Parathyroid adenoma (tissue), 2 donors: ENCODE results near the gene ARMC2.

Source experiments
- H2AFZ ChIP-seq: fragments of 300-600 bp; sonication (generic); one replicate; pipeline ENCODE4 v1.7.0; 2017; ENCODE audit warnings: antibody characterized with exemption, mild to moderate bottlenecking
- H3K27ac ChIP-seq: fragments of 300-600 bp; sonication (generic); one replicate; pipeline ENCODE4 v1.7.0; 2017
- H3K27me3 ChIP-seq: fragments of 300-600 bp; sonication (generic); one replicate; pipeline ENCODE4 v1.7.0; 2017; ENCODE audit warnings: low read length; ENCODE audit not compliant: control insufficient read depth, insufficient read depth
- H3K36me3 ChIP-seq: fragments of 300-600 bp; sonication (generic); one replicate; pipeline ENCODE4 v1.7.0; 2017; ENCODE audit warnings: low read length; ENCODE audit not compliant: control insufficient read depth, insufficient read depth
- H3K4me1 ChIP-seq: fragments of 300-600 bp; sonication (generic); one replicate; pipeline ENCODE4 v1.7.0; 2017; ENCODE audit warnings: control low read depth
- H3K4me2 ChIP-seq: fragments of 300-600 bp; sonication (generic); one replicate; pipeline ENCODE4 v1.7.0; 2017; ENCODE audit warnings: low read length
- H3K4me3 ChIP-seq: fragments of 300-600 bp; sonication (generic); one replicate; pipeline ENCODE4 v1.7.0; 2017; ENCODE audit warnings: low read depth, low read length
- H3K79me2 ChIP-seq: fragments of 300-600 bp; sonication (generic); one replicate; pipeline ENCODE4 v1.7.0; 2017; ENCODE audit warnings: control low read depth
- H3K9ac ChIP-seq: fragments of 300-600 bp; sonication (generic); one replicate; pipeline ENCODE4 v1.7.0; 2017; ENCODE audit warnings: mild to moderate bottlenecking
- H3K9me3 ChIP-seq: fragments of 300-600 bp; sonication (generic); one replicate; pipeline ENCODE4 v1.7.0; 2017; ENCODE audit warnings: low read length; ENCODE audit not compliant: control insufficient read depth
- CTCF ChIP-seq: fragments of 300-600 bp; sonication (generic); IDR thresholded peaks from one replicate; pipeline ENCODE4 v1.7.0; 2017; ENCODE audit warnings: antibody characterized with exemption, mild to moderate bottlenecking
- donor health status: primary hyperparathyroidism.

Gene ARMC2

GRCh38 chr6:108942556-108943492 lies 94.6 kb downstream of the ARMC2 start:
- Histone ChIP-seq H3K4me1 (peaks cover 59% of the 10 kb centered on the region), H3K27ac (peak overlapping the region; percentile 97)

GRCh38 chr6:108944071-108944470 lies 95.8 kb downstream of the ARMC2 start:
- Histone ChIP-seq H3K9me3 (peaks cover 2% of the 10 kb centered on the region), H3K4me1 (peaks cover 66% of the 10 kb centered on the region), H3K9ac (no peak overlapping the region), H3K4me2 (no peak overlapping the region), H3K4me3 (no peak overlapping the region), H3K36me3 (no peaks in the 10 kb centered on the region), H3K27ac (peak overlapping the region; percentile 97), H3K27me3 (no peaks in the 10 kb centered on the region), H2AFZ (peak overlapping the region; percentile 73), H3K79me2 (no peaks in the 10 kb centered on the region)
- no peak for TF ChIP-seq CTCF

More at GRCh38 chr6:108942556-108943492, 94.6 kb downstream of the ARMC2 start:
- no peak overlapping the region for H3K9ac ChIP-seq
- H3K36me3 ChIP-seq = no peaks in the 10 kb centered on the region
- H2AFZ ChIP-seq = peak overlapping the region; percentile 62
- peak overlapping the region; percentile 50 for H3K4me2 ChIP-seq
- peak overlapping the region; percentile 43 for H3K4me3 ChIP-seq
- H3K79me2 ChIP-seq = no peaks in the 10 kb centered on the region
- H3K27me3 ChIP-seq = no peaks in the 10 kb centered on the region
- TF ChIP-seq CTCF = no peak
- peaks cover 2% of the 10 kb centered on the region for H3K9me3 ChIP-seq

- H3K4me1 ChIP-seq = peaks cover 71% of the 10 kb centered on the region
- no peak for TF ChIP-seq CTCF
- no peaks in the 10 kb centered on the region for H3K79me2 ChIP-seq
- H3K4me2 ChIP-seq = peak overlapping the region; percentile 57
- H3K36me3 ChIP-seq = no peaks in the 10 kb centered on the region
- no peaks in the 10 kb centered on the region for H3K27me3 ChIP-seq
- no peak overlapping the region for H3K9ac ChIP-seq
- H3K9me3 ChIP-seq = peaks cover 2% of the 10 kb centered on the region
- no peak overlapping the region for H3K4me3 ChIP-seq
- H2AFZ ChIP-seq = peak overlapping the region; percentile 73
- H3K27ac ChIP-seq = peak overlapping the region; percentile 97
Observed at GRCh38 chr6:108944707-108945680, 96.8 kb downstream of the ARMC2 start.

GRCh38 chr6:108945681-108946159 lies 97.5 kb downstream of the ARMC2 start:
- Histone ChIP-seq H3K36me3 (no peaks in the 10 kb centered on the region), H3K4me2 (peak overlapping the region; percentile 57), H3K79me2 (no peaks in the 10 kb centered on the region), H3K27ac (peak overlapping the region; percentile 97), H3K4me1 (peaks cover 69% of the 10 kb centered on the region), H3K9me3 (peaks cover 2% of the 10 kb centered on the region), H3K9ac (peak overlapping the region; percentile 2), H3K4me3 (peak overlapping the region; percentile 38), H2AFZ (peak overlapping the region; percentile 73), H3K27me3 (no peaks in the 10 kb centered on the region)
- TF ChIP-seq CTCF = no peak
